ENCODE data around the gene ZNF652. TPM values are rescaled to one million over a fixed set of nuclear protein-coding genes. Genes with fewer than 3 reads are reported as not detected.

ZNF652 gene
- total and polyA plus RNA-seq, 2 of the 4 experiments (the other 2 are of a cell fraction) = 3.6 to 8.8 TPM

DNA sequence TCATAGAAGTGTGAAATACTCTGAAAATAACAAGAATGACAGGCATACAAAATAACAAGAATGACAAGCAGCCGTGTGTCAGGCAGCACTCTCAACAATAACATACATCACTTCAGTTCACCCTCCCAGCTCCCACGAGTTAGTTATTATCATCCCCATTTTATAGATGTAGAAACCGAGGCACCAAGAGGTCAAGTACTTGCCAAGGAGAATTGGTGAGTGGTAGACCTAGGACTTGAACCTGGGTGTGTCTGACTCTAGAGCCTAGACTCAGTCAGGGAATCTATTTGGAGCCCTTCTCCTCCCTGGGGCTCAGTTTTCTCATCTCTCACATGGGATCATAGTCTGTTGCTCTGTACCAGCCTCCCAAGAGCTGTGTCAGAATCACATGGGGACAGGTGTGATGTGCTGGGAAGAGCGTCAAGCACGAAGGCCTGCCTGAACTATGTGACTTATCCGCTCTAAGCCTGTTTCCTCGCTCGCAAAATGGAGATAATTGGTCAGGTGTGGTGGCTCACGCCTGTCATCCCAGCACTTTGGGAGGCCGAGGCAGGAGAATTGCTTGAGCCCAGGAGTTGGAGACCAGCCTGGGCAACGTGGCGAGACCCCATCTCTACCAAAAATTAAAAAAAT lies 112.0 kb downstream of the ZNF652 start:
- no peaks in the 10 kb centered on the region for H4K20me1 ChIP-seq (ENCODE audit: insufficient read depth, low read length)
- H4K5ac ChIP-seq (ENCODE audit: low read depth, low read length) = no peak overlapping the region
- H2AK5ac ChIP-seq (ENCODE audit: low read depth, low read length) = no peak overlapping the region
- DNase-seq (no peak), ATAC-seq (ENCODE audit: low read depth) (no peak)
- no peak overlapping the region for H2BK5ac ChIP-seq (ENCODE audit: low read depth, low read length, poor library complexity, severe bottlenecking)
- H4K91ac ChIP-seq (ENCODE audit: insufficient read depth, low read depth, low read length) = no peak overlapping the region
- BruUV-seq (replicated peaks) = no TSS peak
- no peak overlapping the region for H2BK20ac ChIP-seq (ENCODE audit: low read depth, low read length)
- POLR2A ChIA-PET (ENCODE audit: unreplicated experiment) = no interaction called here
- no peak overlapping the region for H2BK120ac ChIP-seq (ENCODE audit: low read depth, low read length)
- peaks cover 17% of the 10 kb centered on the region for H3K27me3 ChIP-seq (ENCODE audit: control insufficient read depth, insufficient read depth, low read length)
- H3K9me3 ChIP-seq (ENCODE audit: control insufficient read depth, insufficient read depth, low read length) = no peaks in the 10 kb centered on the region
- no peak overlapping the region for H3K4ac ChIP-seq (ENCODE audit: low read depth, low read length)
- no peak overlapping the region for H3K14ac ChIP-seq (replicated peaks; ENCODE audit: low read depth, low read length)
- no peak overlapping the region for H2AK9ac ChIP-seq (replicated peaks; ENCODE audit: low read depth, low read length, poor library complexity)
- H3K9me1 ChIP-seq (ENCODE audit: insufficient read depth, low read length) = no peaks in the 10 kb centered on the region
- intact Hi-C loops (cut with micrococcal nuclease) = no loop called here
- H3K23ac ChIP-seq (ENCODE audit: low read depth, low read length) = no peak overlapping the region
- H2AFZ ChIP-seq (replicated peaks; ENCODE audit: low read length, poor library complexity) = no peak overlapping the region
- no peak overlapping the region for H3K56ac ChIP-seq (ENCODE audit: extremely low read depth, insufficient read depth, low read length)
- H3K4me1 ChIP-seq (ENCODE audit: control insufficient read depth, insufficient read depth, low read length) = no peaks in the 10 kb centered on the region
- H3K36me3 ChIP-seq (ENCODE audit: control insufficient read depth, insufficient read depth, low read length) = no peaks in the 10 kb centered on the region
- TF ChIP-seq RCOR1 (IDR thresholded peaks at IDR 0.05; ENCODE audit: insufficient replicate concordance, low read length) = no peak
- no peak for TF ChIP-seq RFX5 (IDR thresholded peaks at IDR 0.05; ENCODE audit: low read depth, low read length)
- TF ChIP-seq, protein P1, sequence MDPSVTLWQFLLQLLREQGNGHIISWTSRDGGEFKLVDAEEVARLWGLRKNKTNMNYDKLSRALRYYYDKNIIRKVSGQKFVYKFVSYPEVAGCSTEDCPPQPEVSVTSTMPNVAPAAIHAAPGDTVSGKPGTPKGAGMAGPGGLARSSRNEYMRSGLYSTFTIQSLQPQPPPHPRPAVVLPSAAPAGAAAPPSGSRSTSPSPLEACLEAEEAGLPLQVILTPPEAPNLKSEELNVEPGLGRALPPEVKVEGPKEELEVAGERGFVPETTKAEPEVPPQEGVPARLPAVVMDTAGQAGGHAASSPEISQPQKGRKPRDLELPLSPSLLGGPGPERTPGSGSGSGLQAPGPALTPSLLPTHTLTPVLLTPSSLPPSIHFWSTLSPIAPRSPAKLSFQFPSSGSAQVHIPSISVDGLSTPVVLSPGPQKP (IDR thresholded peaks at IDR 0.05; ENCODE audit: borderline replicate concordance, low read depth, low read length) = no peak
- TF ChIP-seq, protein P2, sequence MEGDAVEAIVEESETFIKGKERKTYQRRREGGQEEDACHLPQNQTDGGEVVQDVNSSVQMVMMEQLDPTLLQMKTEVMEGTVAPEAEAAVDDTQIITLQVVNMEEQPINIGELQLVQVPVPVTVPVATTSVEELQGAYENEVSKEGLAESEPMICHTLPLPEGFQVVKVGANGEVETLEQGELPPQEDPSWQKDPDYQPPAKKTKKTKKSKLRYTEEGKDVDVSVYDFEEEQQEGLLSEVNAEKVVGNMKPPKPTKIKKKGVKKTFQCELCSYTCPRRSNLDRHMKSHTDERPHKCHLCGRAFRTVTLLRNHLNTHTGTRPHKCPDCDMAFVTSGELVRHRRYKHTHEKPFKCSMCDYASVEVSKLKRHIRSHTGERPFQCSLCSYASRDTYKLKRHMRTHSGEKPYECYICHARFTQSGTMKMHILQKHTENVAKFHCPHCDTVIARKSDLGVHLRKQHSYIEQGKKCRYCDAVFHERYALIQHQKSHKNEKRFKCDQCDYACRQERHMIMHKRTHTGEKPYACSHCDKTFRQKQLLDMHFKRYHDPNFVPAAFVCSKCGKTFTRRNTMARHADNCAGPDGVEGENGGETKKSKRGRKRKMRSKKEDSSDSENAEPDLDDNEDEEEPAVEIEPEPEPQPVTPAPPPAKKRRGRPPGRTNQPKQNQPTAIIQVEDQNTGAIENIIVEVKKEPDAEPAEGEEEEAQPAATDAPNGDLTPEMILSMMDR (conservative IDR thresholded peaks at IDR 0.05; ENCODE audit: low read depth, low read length) = no peak
- TF ChIP-seq CHD1 (IDR thresholded peaks at IDR 0.05; ENCODE audit: low read depth, low read length) = no peak
- no peak for TF ChIP-seq SMC3 (IDR thresholded peaks at IDR 0.05; ENCODE audit: low read depth, low read length)
- no peak for TF ChIP-seq RAD21 (IDR thresholded peaks at IDR 0.05; ENCODE audit: low read length)
- no peak for TF ChIP-seq MXI1 (IDR thresholded peaks at IDR 0.05; ENCODE audit: borderline replicate concordance, low read depth, low read length)
- no peak overlapping the region for H4K8ac ChIP-seq (ENCODE audit: low read depth in 2 of 2, low read length in 2 of 2)
- WGBS, 2 experiments (ENCODE audit: extremely low coverage in 2 of 2, insufficient read length in 1 of 2) = 94% methylated on average over 3 of the region's 12 CpGs; no CpG with 5 or more reads in 1 of the 2 experiments
- H3K4me2 ChIP-seq (ENCODE audit: low read depth, low read length) = no peak overlapping the region
- no peak overlapping the region for H3K27ac ChIP-seq (ENCODE audit: insufficient read depth, low read length)
- CTCF ChIA-PET = no interaction called here
- in situ Hi-C loops (cut with MboI; ENCODE audit: low sequenced_read_pairs) = no loop called here
- no peak overlapping the region for H2BK15ac ChIP-seq (ENCODE audit: low read depth, low read length)
- no peak overlapping the region for H3K4me3 ChIP-seq (ENCODE audit: insufficient read depth, low read depth, low read length)
- dilution Hi-C loops (cut with HindIII; ENCODE audit: low sequenced_read_pairs, unreplicated experiment) = no loop called here
- H3K9ac ChIP-seq (ENCODE audit: low read depth, low read length) = no peak overlapping the region
- H3K18ac ChIP-seq (ENCODE audit: low read depth, low read length) = no peak overlapping the region
- H3K79me1 ChIP-seq (ENCODE audit: low read depth in 1 of 2, low read length in 2 of 2) = no peaks in the 10 kb centered on the region

All from IMR-90 (cell line).